GM21717 (cell line): ENCODE data around the gene S100PBP.

Source experiments
- ATAC-seq: cut with Tn5 transposase; IDR thresholded peaks from one replicate; pipeline ENCODE4 v1.9.1; 2021; ENCODE audit warnings: mild to moderate bottlenecking, moderate library complexity; ENCODE audit not compliant: unreplicated experiment

Gene S100PBP

DNA sequence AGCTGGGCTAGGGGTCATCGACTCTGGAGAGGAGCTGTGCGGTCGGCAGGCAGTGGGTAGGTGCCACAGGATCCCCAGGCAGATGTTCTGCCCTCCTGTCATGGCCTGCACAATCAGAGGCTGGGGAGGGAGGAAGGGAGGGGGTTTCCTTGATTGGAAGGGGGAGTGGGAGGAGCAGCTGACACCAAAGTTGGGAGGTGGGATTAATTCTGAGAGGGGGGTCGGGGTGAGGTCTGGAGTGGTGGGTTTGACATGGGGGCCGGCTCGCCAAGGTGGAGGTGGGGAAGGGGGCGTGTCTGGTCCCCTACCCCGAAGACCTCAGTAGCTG lies 68.2 kb downstream of the S100PBP start:
- ATAC-seq = no peak

DNA sequence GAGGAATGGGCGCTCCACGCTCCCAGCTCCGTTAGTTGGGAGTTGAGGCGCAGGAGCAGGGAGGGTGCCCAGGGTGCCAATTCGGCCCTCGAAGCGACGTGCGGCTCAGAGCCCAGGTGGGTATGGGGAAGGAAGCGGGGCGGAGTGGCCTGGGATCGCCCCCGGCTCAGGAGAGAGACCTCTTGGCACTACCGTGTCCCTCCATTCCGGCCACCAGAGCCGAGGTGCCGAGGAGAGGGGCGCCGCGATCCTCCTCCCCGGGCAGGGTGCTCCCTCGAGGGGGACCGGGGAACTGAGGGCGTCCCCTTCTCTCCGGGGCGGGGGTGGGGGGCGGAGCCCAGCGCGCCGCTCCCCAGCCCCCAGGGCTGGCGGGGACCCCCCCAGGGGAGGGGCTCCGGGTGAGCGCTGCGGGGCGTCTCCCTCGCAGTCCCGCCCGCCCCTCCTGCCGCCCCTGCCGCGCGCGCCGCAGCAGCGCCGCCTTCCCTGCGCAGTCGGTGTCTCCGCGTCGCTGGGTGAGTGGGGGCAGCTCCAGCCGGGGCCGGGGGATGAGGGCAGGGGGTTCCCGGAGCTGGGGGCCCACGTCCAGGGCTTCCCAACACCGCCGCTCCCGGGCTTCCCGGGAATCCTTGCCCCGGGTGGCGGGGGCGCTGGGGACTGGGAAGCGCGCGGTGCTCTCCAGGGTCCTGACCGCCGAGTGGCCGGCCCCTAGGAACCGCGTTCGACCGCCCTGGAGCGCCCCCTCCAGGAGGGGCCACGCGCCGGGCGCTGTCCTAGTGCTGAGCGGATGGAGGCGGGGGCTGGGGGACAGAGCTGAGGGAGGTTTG lies 68.8 kb downstream of the S100PBP start, which contains the start of gene HPCA:
Gene HPCA, plus strand, starts transcription at position 488 of the 824 bp plus-strand sequence. CDS start 2,408 bp downstream, outside the sequence.
- ATAC-seq = no peak

DNA sequence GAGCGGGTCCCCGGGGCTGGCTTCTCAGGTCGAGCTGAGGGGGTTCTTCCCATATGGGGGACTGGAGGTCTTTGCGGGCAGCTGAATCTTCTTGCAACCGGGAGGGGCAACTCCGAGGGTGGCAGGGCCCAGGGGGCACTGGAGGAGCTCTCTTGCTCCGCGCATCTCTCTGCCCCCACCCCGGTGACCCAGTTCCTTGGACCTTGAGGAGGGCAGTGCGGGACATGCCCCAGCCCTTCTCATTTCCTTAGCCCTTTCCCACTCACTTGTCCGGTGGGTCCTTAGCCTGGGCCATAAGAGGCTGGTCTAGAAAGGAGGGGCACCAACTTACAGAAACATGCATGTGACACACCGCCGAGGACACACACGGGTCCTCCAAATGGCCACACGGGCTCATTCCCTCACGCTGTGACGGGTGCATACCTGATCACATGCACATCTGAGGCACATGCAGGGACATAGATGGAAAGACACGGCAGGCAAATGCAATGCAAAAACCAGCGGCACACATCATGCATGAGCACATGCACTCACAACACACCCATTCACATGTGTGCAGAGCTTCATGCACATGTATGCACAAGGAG lies 69.5 kb downstream of the S100PBP start:
- no peak for ATAC-seq

DNA sequence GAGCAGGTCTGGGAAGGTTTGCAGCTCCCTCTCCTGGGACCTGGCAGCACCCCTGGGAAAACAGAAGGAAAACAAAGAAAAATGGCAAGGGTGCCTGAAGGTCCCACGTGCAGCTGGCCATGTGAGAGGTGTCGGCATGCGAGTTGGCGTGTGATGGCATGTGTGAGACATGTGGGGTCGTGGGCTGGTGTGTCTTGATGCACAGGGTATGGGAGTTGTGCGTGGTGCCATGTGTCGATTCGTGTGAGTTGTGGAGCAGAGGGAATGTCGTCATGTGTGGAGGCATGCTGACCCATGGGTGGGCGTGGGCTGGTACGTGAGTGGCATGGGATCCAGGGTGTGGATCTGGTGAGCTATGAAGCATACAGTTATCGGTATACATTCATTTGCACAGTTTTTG lies 70.2 kb downstream of the S100PBP start:
- no peak for ATAC-seq

DNA sequence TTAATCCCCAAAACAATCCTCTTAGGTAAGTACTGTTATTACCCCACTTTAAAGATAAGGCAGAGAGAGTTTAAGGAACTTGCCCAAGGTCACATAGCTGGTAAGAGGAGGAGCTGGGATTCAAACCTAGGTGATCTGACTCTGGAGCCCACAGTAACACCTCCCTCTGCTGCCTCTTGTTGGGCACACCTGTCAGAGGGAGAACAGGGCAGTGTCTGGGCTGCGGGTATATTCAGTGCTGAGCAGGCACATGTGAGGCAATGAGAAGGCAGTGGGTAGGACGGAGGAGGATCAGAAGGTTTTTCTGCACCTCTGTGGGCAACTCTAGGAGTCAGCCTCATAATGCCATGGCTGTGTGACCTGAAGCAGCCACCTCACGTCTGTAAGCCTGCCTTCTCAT lies 70.7 kb downstream of the S100PBP start:
- no peak for ATAC-seq

DNA sequence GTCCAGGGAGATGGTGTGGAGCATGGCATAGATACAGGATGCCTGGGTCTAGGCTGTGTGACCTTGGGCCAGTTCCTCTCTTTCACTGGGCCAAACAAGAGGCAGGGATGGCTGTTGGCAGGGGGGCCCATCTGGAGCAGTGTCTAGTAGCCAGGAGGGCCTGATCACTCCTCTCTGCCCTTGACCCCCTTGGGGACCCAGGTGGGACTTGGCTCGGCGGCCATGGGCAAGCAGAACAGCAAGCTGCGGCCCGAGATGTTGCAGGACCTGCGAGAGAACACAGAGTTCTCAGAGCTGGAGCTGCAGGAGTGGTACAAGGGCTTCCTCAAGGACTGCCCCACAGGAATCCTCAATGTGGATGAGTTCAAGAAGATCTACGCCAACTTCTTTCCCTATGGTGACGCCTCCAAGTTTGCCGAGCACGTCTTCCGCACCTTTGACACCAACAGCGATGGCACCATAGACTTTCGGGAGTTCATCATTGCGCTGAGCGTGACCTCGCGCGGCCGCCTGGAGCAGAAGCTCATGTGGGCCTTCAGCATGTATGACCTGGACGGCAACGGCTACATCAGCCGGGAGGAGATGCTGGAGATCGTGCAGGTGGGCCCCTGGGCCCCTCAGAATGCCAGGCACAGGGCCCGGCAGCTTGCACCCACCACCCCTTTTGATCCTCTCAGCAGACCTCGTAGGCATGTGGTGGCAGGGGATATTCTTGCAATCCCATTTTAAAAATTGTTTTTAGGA lies 71.4 kb downstream of the S100PBP start:
- no peak for ATAC-seq

DNA sequence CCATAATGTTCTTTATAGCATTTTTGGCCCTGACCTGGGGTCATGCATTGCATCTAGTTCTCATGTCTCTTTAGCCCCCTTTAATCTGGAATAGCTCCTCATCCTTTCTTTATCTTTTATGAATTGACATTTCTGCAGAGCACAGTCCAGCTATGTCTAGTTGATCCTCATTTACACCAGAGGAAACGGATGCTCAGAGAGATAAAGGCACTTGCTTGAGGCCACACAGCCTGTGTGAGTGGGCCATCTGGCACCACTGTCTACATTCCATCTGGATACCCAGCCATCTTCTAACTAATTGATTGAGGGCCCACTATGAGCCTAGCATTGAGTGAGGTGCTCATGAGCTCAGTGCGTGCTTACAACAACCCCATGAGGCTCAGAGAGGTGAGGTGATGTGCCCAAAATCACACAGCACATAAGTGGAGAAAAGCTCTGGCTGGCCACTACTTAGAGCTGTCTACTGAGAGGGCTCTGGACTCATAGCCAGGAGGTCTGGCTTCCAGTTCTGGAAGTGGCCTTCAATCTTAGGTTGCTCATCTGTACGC lies 72.4 kb downstream of the S100PBP start:
- ATAC-seq = no peak

DNA sequence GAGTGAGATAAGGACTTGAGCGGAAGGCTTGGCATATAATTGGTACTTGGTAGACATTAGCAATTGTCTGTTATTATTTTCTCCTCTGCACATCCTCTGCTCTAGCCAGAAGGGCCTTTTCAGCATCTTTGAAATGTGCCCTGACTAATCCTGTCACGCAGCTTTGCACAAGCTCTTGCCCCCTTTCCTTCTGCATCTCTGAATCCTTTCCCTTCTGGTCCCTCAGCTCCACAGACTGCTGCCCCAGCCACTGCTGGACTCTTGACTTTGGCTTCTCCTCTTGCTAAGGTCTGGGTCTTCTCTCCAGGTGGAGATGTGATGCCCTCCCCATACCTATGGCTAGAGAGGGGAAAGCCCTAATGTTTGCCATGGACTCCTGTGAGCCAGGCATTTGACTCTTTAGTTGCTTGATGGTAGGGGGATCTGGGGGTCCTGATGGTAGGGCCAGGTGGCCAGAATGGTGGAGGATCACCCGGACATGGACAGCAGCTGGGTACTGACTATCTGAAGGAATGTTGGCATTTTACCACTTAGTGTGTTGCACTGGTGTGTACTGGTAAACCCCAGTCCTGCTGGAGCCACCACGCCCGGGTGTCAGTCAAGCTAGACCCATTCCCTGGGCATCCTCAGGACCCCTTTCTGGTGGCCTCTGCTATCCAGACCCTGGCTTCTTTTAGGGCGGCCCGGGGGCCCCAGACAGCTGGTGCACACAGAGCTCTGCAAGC lies 73.2 kb downstream of the S100PBP start:
- no peak for ATAC-seq

DNA sequence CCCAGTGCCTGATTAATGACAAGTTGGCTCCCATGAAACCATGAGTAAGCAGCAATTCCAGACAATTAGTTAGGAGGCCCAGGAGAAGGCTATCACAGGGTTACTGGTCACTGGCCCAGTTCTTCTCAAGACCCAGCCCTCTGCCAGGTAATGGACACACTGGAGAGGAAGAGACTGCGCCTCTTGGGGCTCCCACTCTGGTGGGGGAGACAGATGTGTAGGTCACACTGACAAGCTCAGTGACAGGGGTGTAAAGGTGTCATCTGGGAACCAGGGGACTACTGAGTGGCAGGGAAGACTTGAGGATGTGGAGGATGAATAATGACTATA lies 73.8 kb downstream of the S100PBP start:
- ATAC-seq = no peak

DNA sequence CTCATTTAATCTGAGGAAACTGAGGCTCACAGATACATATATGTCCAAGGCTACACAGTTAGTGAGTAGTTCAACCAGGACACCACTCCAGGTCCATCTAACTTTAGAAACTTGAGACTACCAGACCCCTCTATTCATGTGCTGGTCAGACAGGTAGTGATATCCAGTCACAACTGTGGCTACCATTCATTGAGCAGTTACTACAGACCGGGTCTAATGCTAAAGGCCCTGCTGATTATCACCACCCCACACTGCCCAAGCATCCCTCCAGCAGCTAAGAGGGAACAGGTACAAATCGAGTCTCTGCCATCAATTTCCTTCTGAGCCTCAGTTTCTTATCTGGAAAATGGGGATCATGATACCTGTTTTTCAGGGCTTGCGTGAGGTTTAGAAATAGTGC lies 74.2 kb downstream of the S100PBP start:
- ATAC-seq = no peak

DNA sequence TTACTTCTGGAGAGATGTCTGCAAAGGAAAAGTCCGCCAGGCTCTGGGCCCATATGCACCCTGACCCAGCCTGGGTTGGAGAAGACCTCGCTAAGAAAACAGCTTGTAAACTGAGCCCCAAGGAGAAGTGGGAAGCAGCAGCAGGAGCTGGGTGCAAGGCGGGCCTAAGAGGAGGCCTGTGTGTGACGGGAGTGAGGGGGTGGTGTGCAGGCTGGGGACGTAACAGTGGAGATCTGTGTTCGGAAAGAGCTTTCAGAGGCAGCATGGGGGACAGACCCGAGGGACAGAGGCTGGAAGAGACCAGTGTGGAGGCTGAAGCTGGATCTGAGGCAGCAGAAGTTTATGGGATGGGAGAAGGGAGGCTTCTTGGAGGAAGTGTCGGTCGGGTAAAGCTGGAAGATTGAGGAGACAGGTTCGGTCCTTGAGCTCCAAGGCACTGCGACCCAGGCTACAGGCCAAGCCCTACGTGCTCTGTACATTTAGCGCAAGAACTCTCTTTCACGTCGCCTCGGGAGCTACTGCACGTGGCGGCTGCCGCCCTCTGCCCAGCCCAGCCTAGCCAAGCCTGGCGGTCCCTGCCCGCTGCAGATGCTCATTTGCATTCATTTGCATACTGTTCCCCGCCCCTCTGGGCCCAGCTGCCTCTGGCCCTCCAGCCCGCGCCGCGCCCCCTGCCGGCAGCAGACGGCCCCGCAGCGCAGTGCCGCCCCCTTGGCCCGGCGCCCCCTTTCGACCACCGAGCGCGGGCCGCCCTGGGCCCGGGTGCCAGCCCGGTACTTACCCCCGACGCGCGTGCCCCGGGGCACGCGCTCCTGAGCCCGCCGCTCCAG lies 75.1 kb downstream of the S100PBP start:
- ATAC-seq = no peak

DNA sequence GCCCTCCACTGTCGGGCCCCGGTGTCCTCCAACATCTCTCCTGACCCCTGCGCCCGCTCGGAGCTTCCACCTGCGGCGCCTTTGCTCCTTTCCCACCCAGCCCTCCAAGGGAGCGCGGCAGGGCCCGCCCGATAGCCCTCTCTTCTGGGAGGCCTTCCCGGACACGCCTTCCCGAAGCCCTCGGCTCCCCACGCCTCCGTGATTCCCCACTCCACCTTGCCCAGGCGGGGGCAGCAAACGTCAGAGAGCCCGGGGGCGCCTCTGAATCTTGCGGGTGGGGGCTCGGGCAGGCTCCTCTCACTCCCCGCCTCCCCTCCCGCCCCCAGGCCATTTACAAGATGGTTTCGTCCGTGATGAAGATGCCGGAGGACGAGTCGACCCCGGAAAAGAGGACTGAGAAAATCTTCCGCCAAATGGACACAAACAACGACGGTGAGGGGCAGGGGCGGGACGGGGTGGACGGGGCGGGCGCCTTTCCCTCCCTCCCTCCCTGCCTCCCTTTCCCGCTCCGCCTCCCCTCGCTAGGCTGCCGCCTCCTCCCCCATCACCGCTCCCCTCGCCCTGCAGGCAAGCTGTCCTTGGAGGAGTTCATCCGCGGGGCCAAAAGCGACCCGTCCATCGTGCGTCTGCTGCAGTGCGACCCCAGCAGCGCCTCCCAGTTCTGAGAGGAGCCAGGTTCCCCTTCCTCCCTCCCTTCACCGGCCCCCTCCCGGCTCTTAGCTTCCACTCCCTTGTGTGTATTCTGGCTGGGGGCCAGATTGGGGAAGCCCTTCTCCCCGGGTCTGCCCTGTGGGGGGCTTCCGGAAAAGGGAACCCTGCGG lies 76.0 kb downstream of the S100PBP start:
- no peak for ATAC-seq

DNA sequence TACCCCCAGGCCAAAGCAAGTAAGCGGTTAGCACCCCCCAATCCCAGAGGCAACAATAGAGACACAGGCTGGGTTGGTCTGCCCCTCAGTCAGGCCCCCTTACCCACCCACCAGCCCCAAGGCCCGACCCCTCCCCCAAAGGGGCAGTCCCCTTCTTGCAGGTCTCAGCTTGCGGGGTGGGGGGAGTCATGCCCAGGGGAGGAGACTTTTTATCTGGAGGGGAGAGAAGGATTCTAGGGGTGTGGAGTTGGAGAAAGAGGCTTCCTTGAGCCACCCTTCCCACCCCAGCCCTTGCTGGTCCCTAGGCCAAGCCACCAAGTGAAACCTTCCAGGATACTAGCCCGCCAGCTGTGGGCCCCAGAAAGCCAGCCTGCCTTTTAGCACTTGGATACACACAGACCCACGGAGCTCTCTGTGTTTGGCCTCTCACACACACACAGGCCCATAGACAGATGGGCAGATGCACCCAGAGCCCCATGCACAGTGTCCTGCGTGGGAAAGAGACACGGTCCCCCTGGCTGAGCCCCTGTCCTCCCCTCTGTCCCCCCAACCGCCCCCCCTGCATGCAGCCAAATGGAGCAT lies 76.7 kb downstream of the S100PBP start:
- ATAC-seq = no peak

DNA sequence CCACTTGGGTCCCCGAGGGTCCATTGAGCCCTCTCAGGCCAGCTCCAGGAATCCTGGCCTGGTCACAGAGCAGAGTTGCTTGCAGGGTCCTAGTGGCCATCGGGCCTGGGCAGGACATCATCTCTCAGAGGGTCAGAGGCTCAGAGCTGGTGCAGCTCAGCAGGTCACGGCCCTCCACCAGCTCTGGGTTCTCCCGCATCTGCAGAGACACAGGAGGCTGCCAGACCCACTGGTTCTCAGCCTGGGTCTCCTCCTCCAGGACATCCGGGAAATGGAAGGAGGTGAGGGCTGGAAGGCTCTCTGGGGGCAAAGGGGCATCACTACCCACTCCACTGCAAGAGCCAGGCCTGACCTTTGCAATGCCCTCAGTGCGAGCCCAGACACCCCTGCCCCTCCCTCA lies 77.2 kb downstream of the S100PBP start:
- ATAC-seq = no peak

DNA sequence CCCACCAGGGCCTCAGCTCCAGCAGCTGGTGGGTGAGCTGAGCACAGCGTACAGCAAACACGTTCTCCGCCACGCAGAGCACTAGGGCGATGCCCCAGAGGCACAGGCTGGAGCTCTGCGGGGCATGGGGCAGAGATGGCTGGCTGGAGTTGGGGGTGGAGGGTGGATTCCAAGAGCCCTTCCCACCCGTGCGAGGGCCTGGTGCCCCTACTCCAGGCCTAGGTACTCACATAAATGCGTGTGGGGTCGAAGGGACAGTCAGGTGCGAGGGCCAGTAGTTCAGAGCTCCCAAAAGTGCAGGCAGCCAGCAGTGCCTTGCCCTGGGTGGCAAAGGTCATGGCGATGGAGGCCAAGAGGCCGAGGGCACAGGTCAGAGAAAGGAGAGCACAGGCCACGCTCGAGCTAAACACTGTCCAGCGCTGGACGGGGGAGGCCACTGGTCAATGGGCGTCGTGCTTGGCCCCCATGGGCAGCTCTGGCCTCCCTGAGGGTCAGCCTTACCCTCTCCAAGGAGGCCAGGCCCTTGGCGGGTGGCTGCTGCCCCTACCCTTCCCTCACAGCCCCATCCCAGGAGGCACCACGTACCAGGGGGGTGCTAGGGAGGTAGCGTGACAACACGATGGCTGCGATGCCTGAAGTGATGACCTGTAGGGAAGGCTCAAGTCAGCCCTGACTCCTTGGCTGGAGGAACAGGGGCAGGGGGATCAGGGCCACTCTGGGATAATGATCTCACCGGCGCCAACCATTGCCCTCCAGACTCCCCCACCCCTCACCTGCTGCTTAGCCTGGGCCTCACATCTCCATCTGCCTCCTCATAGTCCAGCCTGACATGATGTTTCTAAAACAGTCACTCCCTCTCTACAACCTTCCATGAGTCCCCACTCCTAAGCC lies 78.1 kb downstream of the S100PBP start:
- ATAC-seq = no peak

DNA sequence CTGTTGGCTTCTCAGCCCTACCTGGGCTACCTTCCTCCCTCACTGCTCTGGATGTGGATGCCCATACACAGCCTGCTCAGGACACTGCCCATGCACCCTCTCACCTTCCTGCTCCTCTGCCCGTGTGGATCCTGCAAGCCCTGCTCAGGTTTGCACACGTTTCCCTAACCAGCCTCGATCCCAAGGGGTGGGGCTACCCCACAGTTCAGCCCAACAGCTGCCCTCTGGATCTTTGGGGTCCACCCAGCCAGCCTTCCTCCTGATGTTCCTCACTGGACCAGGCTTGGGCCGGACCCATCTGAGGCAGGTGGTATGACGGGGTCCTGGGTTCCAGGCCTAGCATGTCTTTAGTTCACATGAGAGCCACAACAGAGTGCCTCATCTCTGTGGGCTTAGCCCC lies 79.0 kb downstream of the S100PBP start:
- ATAC-seq = no peak

DNA sequence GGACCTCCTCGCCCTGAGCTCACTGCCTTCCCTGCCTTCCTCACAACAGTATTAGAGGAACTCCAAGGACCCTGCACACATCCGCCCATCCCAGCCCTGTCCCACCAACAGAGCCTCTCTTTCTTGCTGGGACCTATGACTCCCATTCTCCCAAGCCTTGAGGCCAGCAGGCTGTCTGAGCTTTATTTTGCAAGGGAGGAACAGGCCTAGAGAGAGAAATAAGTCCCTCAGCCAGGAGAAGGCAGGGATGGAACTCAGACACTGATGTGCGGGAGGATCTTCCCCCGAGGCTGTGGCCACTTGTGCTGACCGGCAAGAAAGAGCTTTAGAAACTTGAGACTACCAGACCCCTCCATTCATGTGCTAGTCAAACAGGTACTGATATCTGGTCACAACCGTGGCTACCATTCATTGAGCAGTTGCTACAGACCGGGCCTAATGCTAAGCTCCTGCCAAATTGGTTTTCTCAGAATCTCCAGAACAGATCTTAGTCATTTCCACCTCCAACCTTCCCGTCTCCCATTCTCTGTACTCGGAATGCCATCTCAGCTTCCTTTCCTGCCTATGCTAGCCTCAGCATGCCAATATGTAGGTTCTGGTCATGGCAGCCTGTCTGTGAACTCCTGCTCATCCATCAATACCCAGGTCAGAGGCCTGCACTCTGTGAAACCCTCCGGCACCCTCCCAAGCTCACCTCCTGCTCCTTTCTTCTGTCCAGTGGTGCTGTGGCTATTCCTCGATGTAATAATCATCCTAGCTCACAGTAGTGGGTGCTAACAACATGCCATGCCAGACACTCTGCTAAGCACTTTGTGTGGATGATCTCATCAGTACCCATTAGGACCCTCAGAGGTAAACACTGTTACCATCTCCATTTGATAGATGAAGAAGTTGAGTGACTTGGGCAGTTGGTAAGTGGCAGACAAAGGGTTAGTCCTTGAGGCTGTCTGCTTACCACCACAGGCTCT lies 79.9 kb downstream of the S100PBP start:
- ATAC-seq = no peak
